B cell (primary cell): ENCODE measurements around the gene B3GALT6.

Experiments used
- EZH2 ChIP-seq: IDR thresholded peaks from 2 replicates; pipeline ENCODE4 v1.6.1; 2012; ENCODE audit warnings: borderline replicate concordance, low read depth, mild to moderate bottlenecking, moderate library complexity, low read length; ENCODE audit not compliant: insufficient read depth, poor library complexity, severe bottlenecking
- TF ChIP-seq, protein P1 (sequence below): fragments of 200-600 bp; IDR thresholded peaks from one replicate; pipeline ENCODE4 v1.8.0; 2022; ENCODE audit warnings: antibody characterized with exemption, mild to moderate bottlenecking

- TF ChIP-seq, protein P1, sequence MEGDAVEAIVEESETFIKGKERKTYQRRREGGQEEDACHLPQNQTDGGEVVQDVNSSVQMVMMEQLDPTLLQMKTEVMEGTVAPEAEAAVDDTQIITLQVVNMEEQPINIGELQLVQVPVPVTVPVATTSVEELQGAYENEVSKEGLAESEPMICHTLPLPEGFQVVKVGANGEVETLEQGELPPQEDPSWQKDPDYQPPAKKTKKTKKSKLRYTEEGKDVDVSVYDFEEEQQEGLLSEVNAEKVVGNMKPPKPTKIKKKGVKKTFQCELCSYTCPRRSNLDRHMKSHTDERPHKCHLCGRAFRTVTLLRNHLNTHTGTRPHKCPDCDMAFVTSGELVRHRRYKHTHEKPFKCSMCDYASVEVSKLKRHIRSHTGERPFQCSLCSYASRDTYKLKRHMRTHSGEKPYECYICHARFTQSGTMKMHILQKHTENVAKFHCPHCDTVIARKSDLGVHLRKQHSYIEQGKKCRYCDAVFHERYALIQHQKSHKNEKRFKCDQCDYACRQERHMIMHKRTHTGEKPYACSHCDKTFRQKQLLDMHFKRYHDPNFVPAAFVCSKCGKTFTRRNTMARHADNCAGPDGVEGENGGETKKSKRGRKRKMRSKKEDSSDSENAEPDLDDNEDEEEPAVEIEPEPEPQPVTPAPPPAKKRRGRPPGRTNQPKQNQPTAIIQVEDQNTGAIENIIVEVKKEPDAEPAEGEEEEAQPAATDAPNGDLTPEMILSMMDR, result no peak
- no peak for TF ChIP-seq EZH2
These were observed 12.7 kb upstream of the B3GALT6 start for GRCh38 chr1:1219341-1219740.
